Endothelial cell of umbilical vein (primary cell): ENCODE data around the gene ARTN. TPM values are rescaled to one million over a fixed set of nuclear protein-coding genes. Genes with fewer than 3 reads are reported as not detected.

Experiments used
- BruUV-seq: library from RNA; stranded (reverse); fragments of 400-500 nt; replicated peaks from 2 replicates; lab custom pipeline; 2021; lab: Mats Ljungman, UMichigan
- CTCF ChIA-PET: fragments of 300-600, 350-600 bp; sonication (Branson Sonifier 250); formaldehyde crosslinking; loops from one replicate; lab custom pipeline; 2021; ENCODE audit warnings: antibody characterized with exemption, inconsistent platforms; lab: Charles Lee
- POLR2A ChIA-PET: fragments of 300-600, 350-600 bp; sonication (Branson Sonifier 250); formaldehyde crosslinking; loops from one replicate; lab custom pipeline; 2021; ENCODE audit warnings: antibody characterized with exemption, inconsistent platforms; lab: Charles Lee
- DNase-seq: peaks from one replicate; pipeline ENCODE4 v3.0.0-alpha.2; 2011; ENCODE audit warnings: low read depth, low spot score
- FAIRE-seq: peaks from 2 replicates; lab custom pipeline; 2011; peaks lifted over from hg19 to GRCh38; lab: Jason Lieb, UNC
- H2AFZ ChIP-seq: 2 replicates; pipeline ENCODE4 v1.6.0; 2012; ENCODE audit warnings: low read depth, low read length, control low read depth, inconsistent platforms
- H3K27ac ChIP-seq: 2 replicates; pipeline ENCODE4 v1.5.1; 2011; ENCODE audit warnings: low read depth, mild to moderate bottlenecking, control low read depth, low read length, moderate library complexity; ENCODE audit not compliant: insufficient read depth
- H3K27me3 ChIP-seq, 2 experiments: 2 replicates each; pipeline versions ENCODE4 v1.6.0 to v1.6.1; 2011; ENCODE audit warnings: low read length in 2 of 2, mixed read lengths in 1 of 2; ENCODE audit not compliant: control insufficient read depth in 2 of 2, insufficient read depth in 2 of 2
- H3K36me3 ChIP-seq, 2 experiments: 2 replicates in 1 of 2; 3 replicates in 1 of 2; pipeline ENCODE4 v1.5.1; 2011; ENCODE audit warnings: low read length in 2 of 2, mild to moderate bottlenecking in 1 of 2, moderate library complexity in 1 of 2; ENCODE audit not compliant: control insufficient read depth in 2 of 2, insufficient read depth in 2 of 2; ENCODE audit errors: extremely low read depth in 1 of 2
- H3K4me1 ChIP-seq: 3 replicates; pipeline ENCODE4 v1.5.1; 2011; ENCODE audit warnings: mild to moderate bottlenecking, low read length; ENCODE audit not compliant: control insufficient read depth, insufficient read depth; ENCODE audit errors: extremely low read depth
- H3K4me2 ChIP-seq: 2 replicates; pipeline ENCODE4 v1.6.1; 2011; ENCODE audit warnings: low read length, control low read depth, mixed read lengths; ENCODE audit not compliant: insufficient read depth
- H3K4me3 ChIP-seq, 3 experiments: fragments of 200-600 bp in 1 of 3; sonication (generic), shearing (Covaris generic) in 1 of 3; replicated peaks in 1 of 3; 2 replicates each; pipeline ENCODE4 v1.5.1; 2011 to 2016; ENCODE audit warnings: control low read depth in 3 of 3, low read length in 3 of 3, mild to moderate bottlenecking in 2 of 3, inconsistent platforms in 1 of 3, low read depth in 1 of 3, moderate library complexity in 1 of 3; ENCODE audit not compliant: insufficient read depth in 1 of 3
- H3K79me2 ChIP-seq: 2 replicates; pipeline ENCODE4 v1.6.0; 2012; ENCODE audit warnings: low read length, inconsistent platforms; ENCODE audit not compliant: control insufficient read depth, insufficient read depth
- H3K9ac ChIP-seq: replicated peaks from 2 replicates; pipeline ENCODE3; 2011; ENCODE audit warnings: low read length, control low read depth; ENCODE audit not compliant: insufficient read depth; ENCODE audit errors: extremely low read depth
- H3K9me1 ChIP-seq: replicated peaks from 3 replicates; pipeline ENCODE4 v1.6.0; 2011; ENCODE audit warnings: mild to moderate bottlenecking, low read length; ENCODE audit not compliant: control insufficient read depth, insufficient read depth; ENCODE audit errors: extremely low read depth
- H3K9me3 ChIP-seq: replicated peaks from 2 replicates; pipeline ENCODE4 v1.5.1; 2012; ENCODE audit warnings: low read length, inconsistent platforms; ENCODE audit not compliant: control insufficient read depth, insufficient read depth
- H4K20me1 ChIP-seq: replicated peaks from 2 replicates; pipeline ENCODE3; 2011; ENCODE audit warnings: mild to moderate bottlenecking, low read length; ENCODE audit not compliant: control insufficient read depth, insufficient read depth; ENCODE audit errors: extremely low read depth
- EZH2 ChIP-seq: IDR thresholded peaks from 2 replicates; pipeline ENCODE4 v1.6.1; 2012; ENCODE audit warnings: borderline replicate concordance, low read depth, mild to moderate bottlenecking, moderate library complexity, low read length, inconsistent platforms; ENCODE audit not compliant: severe bottlenecking
- FOS ChIP-seq: IDR thresholded peaks from 2 replicates; pipeline ENCODE4 v1.6.1; 2011; ENCODE audit warnings: mild to moderate bottlenecking, low read length, moderate library complexity, borderline replicate concordance; ENCODE audit not compliant: insufficient read depth
- GATA2 ChIP-seq: IDR thresholded peaks from 2 replicates; pipeline ENCODE4 v1.7.0; 2011; ENCODE audit warnings: low read depth, mild to moderate bottlenecking, moderate library complexity, mixed read lengths, low read length; ENCODE audit not compliant: insufficient read length, insufficient read depth
- JUN ChIP-seq: IDR thresholded peaks from 2 replicates; pipeline ENCODE4 v1.6.1; 2011; ENCODE audit warnings: borderline replicate concordance, low read depth; ENCODE audit not compliant: insufficient read length, insufficient read depth
- MAX ChIP-seq: IDR thresholded peaks from 2 replicates; pipeline ENCODE4 v1.6.1; 2011; ENCODE audit not compliant: insufficient read depth, insufficient read length
- MYC ChIP-seq: IDR thresholded peaks from one replicate; pipeline ENCODE4 v1.6.1; 2011; ENCODE audit warnings: mild to moderate bottlenecking, low read depth, low read length
- POLR2A ChIP-seq: IDR thresholded peaks from 2 replicates; pipeline ENCODE4 v1.6.1; 2012; ENCODE audit warnings: low read depth, mild to moderate bottlenecking, control low read depth, low read length
- POLR2AphosphoS5 ChIP-seq: IDR thresholded peaks from 2 replicates; pipeline ENCODE4 v1.6.1; 2012; ENCODE audit warnings: low read depth, mild to moderate bottlenecking, control low read depth, low read length, moderate library complexity; ENCODE audit not compliant: insufficient read depth
- dilution Hi-C: fragments of 300-500 bp; cut with MboI; formaldehyde crosslinking; loops from one replicate; pipeline ENCODE4 v1.15.0; 2019; ENCODE audit warnings: low sequenced_read_pairs; ENCODE audit not compliant: extremely low pct_ligation_motif_present
- intact Hi-C: fragments of 100-400 bp; cut with micrococcal nuclease; formaldehyde crosslinking; loops from one replicate; pipeline ENCODE4 v1.10.0; 2022
- polyA plus RNA-seq, 4 experiments: library from polyadenylated mRNA; depleted of rRNA in 3 of 4; stranded (reverse) in 3 of 4; unstranded in 1 of 4; fragments of >200 nt; gene quantifications; 2 replicates each; pipeline versions ENCODE4 v1.2.1 to v1.2.3, GENCODE V29; 2011 to 2012; ENCODE audit warnings: missing spikeins in 1 of 4
- total RNA-seq: library from RNA; stranded (reverse); gene quantifications from 2 replicates; pipeline ENCODE4 v1.2.3, GENCODE V29; 2021
- TF ChIP-seq, protein P1 (sequence below), 2 donors: IDR thresholded peaks; 1 replicate in 1 of 2; 2 replicates in 1 of 2; pipeline ENCODE4 v1.5.1; 2011; ENCODE audit warnings: low read length in 2 of 2, mild to moderate bottlenecking in 2 of 2, moderate library complexity in 2 of 2, control low read depth in 1 of 2, inconsistent platforms in 1 of 2, low read depth in 1 of 2; ENCODE audit not compliant: insufficient read depth in 1 of 2; ENCODE audit errors: extremely low read depth in 1 of 2

The ARTN gene
- total and polyA plus RNA-seq, 2 donors (not counting 3 experiments of a cell fraction or from before 2014, with no cell fraction given), result 0.11 to 0.18 TPM

GRCh38 chr1:43908226-43908625 is 25.4 kb upstream of the ARTN start:
- dilution Hi-C loops, result no loop called here
- no peaks in the 10 kb centered on the region for H3K36me3 ChIP-seq
- ChIA-PET POLR2A (no interaction called here), CTCF (interaction anchor here (0.6 to 3.0 kb wide), 3 partner anchors 18 to 796 kb away, joined by 3 to 14 read pairs (median 3); partner anchors contain the start of gene ARTN)
- no peak overlapping the region for H3K9ac ChIP-seq
- H3K79me2 ChIP-seq, result no peaks in the 10 kb centered on the region
- H3K27me3 ChIP-seq, result no peaks in the 10 kb centered on the region
- H3K4me1 ChIP-seq, result no peaks in the 10 kb centered on the region
- DNase-seq, result no peak
- FAIRE-seq, result no peak
- H3K9me3 ChIP-seq, result no peaks in the 10 kb centered on the region
- H3K27ac ChIP-seq, result no peak overlapping the region
- no peak overlapping the region for H2AFZ ChIP-seq
- no peak for TF ChIP-seq MAX
- no peak for TF ChIP-seq GATA2
- TF ChIP-seq FOS, result no peak
- no peak for TF ChIP-seq MYC
- TF ChIP-seq, protein P1, sequence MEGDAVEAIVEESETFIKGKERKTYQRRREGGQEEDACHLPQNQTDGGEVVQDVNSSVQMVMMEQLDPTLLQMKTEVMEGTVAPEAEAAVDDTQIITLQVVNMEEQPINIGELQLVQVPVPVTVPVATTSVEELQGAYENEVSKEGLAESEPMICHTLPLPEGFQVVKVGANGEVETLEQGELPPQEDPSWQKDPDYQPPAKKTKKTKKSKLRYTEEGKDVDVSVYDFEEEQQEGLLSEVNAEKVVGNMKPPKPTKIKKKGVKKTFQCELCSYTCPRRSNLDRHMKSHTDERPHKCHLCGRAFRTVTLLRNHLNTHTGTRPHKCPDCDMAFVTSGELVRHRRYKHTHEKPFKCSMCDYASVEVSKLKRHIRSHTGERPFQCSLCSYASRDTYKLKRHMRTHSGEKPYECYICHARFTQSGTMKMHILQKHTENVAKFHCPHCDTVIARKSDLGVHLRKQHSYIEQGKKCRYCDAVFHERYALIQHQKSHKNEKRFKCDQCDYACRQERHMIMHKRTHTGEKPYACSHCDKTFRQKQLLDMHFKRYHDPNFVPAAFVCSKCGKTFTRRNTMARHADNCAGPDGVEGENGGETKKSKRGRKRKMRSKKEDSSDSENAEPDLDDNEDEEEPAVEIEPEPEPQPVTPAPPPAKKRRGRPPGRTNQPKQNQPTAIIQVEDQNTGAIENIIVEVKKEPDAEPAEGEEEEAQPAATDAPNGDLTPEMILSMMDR (IDR thresholded peaks at IDR 0.05; ENCODE audit: extremely low read depth in 1 of 2, insufficient read depth in 1 of 2, low read depth in 1 of 2, low read length in 2 of 2), result no peak
- TF ChIP-seq JUN, result no peak
- TF ChIP-seq EZH2, result no peak
- TF ChIP-seq POLR2AphosphoS5, result no peak
- no peak for TF ChIP-seq POLR2A
- intact Hi-C loops, result no loop called here
- H4K20me1 ChIP-seq, result no peaks in the 10 kb centered on the region
- no peaks in the 10 kb centered on the region for H3K9me1 ChIP-seq
- H3K4me2 ChIP-seq, result no peak overlapping the region
- no TSS peak for BruUV-seq
- H3K4me3 ChIP-seq, result no peak overlapping the region
